Measurements from ENCODE around the gene SND1.

SND1 gene

DNA sequence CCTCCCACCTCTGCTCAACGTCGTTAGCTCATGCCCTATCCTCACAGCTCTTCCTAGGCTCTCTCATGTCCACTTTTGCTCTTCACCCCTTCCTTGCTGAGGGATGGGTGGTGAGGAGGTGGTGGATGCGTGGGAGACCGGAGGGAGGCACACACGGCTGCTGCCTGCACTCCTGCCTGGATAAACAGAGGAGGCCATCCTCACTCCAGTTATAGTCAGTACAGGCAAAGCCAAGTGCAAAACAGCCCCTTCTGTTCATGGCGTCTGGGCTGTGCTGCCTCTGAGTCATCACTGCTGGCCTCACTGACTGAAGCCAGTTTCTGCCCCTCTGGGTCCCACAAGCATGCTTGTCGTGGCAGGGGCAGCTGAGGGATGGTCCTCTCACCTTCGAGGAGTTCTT is 411.1 kb downstream of the SND1 start:
- no peak for DNase-seq

DNA sequence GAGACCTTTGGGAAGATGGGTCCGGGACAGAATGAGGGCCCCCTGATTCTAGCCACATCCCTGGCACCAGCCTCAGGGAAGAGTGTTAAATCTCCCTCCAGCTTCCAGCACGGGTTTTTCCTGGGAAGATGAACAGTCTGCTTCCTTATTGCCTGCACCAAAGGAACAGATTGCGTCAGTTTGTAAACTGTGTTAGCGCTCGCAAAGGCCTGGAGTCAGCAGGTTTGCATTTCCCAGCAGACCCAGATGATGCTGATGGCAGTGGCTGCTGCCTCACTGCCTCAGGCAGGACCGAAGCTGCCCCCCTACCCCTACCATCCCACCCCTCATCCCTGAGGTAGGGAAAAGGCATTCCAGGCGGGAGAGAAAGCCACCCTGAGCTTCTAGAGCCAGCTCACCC is 413.9 kb downstream of the SND1 start:
- no peak for DNase-seq

DNA sequence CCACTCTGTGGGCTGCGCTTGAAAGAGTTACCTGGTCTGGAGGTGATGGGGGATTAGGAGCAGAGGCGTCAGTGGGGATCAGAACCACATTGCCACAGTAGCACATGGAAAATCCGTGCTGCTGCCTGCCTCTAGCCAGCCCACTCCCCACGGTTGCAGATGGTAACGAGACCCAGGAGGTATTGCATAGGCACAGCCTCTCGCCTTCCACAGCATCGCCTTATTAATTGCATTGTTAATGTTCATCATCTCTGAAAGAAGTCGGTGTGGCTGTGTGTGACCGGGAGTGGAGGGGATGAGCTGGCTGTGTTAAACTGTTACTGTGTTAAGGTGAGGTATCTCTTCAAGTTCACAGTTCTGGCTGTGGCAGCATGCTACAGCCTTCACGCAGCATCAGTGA is 414.4 kb downstream of the SND1 start:
- DNase-seq, result no peak

DNA sequence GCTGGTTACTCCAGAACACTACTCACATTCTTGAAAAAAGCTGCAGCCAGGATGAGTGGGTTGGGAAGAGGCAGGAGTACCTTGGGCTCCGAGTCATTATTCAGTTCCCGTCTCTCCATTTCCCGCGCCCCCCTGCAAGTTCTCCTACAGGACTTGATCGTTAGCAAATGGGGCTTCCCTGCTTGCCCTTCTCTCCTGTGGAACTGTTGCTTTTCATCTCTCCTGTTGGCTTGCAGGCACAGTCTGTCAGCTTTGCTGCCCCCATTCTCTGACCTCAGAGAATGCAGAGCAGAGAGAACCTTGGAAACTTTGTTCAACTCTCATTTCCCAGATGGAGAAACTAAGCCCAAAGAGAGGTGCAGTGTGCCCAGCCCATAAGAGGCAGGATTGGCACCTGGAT is 414.9 kb downstream of the SND1 start:
- DNase-seq, result no peak

DNA sequence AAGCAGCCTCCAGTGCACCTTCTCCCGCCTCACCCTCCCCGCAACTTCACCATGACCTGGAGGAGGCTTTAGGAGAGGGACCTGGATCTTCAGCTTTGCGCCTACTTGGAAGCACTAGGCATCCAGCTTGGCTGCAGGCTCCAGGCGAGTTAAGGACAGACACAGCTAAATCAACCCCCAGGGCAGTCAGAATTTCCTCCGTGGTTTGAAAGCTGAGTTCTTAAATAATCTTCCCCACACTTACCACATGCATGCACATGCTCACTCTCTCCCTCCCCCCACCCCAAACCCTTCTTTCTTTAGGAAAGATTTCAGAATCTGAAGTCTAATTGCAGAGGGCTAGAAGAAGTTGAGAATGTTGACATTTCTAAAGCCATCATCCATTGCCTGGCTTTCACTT is 416.0 kb downstream of the SND1 start:
- no peak for DNase-seq

DNA sequence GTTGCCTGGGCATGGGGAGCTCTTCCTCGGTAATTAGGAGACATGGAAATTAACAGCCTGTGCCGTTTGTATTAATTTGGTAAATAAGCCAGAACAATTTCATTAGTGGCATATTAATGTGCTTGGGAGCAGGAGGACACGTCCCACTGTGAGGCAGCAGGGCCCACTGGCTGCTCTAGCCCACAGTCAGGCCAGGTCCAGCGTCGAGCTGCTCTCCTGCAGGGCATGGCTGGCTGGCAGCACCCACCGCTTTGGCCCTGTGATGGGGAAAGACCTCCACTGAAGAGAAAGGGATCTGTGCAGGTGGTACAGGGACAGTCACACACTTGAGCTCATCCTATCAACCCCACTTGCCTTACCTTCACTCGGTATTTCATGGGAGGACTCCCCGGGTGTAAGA is 416.8 kb downstream of the SND1 start:
- no peak for DNase-seq

DNA sequence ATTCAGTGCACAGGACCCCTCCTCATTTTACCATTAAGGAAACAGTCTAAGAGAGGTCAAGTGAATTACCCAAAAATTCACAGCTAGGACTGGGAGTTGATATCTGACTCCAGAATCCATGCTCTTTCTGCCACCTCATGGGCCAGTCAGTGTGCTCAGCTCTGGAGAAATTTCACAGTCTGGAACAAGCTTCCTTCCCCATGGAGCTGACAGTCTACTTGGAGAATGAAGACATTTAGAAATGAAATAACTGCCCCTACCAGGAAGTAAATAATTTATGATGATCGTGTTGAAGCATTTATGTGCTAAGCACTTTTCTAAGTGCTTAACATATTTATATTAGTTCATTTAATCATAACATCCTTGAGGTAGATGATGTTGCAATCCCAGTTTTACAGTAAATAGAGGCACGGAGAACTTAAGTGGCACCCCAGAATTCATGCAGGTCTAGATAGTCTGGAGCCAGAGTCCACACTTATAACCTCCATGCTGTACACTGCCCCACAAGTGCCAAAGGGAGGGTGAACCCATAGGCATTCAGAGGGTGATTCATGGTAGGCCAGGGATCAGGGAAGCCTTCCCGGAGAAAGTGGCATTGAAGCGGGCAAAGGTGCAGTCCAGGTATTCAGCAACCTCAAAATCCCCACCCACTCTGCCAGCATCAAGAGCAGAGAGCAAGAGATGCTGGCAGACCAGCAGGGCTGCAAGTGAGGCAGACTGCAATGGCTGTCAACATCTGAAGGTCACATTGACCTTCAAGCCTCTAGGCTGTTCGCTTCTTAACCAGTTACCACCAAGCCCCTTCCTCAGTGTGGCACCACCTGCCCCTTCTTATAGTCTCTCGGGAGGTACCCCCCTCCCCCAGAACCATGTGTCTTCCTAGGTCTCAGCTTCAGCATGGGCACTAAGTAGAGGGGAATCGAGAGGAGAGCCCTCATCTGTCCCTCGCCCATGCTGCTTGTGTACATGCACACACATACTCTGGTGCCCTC is 417.7 kb downstream of the SND1 start:
- no peak for DNase-seq

DNA sequence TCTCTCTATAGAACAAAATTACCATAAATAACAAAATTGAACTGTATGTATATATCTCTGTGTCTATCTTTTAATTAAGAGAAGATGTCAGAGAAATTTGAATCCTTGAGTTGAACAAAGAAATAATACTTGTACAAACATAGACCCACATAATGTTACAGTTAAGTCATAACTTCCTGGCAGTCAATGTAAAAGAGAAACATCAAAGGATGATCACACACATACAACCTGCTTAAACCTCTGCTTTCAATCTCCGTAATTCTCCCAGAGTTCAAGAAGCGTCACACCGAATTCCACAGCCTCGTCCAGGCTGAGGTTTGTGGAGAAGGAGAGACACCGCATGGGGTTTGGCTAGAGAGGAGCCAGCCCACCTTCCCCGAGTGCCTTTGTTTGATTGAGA is 419.4 kb downstream of the SND1 start:
- DNase-seq, result no peak

DNA sequence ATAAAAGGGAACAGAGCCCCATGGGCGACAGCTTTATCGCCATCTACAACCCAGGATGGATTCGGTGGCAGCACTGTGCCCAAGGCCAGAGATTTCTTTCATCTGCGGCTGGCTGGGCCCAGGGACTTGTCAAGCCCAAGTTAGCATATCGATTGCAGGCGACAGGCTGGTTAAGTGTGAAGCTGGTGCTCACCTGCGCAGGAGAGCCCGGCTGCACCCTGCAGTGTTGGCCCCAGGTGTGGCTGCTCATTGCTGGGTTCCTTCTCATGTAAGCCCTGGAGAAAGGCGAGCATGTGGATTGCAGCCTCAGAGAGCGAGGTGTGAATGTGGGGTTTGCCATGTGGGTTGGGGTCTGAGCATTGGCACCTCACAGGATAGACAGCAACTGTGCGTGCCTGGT is 419.8 kb downstream of the SND1 start:
- no peak for DNase-seq

DNA sequence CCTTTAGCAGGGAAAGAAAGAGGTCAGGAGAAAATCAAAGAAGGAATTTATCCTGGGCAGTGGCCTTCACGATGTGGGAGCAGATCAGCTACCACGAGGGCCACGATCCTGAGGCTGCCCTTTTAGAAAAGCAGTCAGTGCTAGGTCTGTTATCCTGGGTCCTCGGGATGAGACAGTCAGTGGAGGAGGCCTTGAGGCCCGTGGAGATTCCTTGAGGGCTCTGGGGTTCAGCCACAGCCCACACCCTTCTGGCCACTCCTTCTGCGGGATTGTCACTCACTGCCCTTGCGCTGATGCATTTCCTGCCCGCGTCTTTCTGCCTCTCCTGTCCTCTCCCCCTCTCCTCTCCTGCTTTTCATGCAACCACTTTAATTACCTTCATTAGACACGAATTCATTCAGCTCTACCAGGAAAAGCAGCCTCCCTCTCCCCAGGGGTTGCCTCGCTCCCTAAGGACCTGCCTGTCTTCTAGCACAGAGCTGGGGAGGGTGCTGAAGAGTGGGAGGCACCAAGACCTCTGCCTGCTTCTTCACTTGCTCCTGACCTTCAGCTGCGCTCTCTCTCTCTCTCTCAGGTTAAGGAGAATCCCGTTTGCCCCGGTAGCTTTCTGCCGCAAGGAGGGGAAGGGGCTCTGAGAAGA is 421.8 kb downstream of the SND1 start:
- no peak for DNase-seq

DNA sequence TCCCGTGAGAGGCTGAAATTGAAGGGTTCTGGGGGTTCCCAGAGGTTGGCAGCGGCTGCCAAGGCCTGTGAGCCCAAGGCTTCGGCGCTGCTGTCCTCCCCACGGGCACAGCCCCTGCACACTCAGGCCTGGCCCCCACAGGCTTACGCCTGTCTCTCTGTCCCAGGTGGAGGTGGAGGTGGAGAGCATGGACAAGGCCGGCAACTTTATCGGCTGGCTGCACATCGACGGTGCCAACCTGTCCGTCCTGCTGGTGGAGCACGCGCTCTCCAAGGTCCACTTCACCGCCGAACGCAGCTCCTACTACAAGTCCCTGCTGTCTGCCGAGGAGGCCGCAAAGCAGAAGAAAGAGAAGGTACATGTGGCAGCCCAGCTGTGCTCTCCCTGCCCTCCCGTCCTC is 422.3 kb downstream of the SND1 start:
- no peak for DNase-seq

DNA sequence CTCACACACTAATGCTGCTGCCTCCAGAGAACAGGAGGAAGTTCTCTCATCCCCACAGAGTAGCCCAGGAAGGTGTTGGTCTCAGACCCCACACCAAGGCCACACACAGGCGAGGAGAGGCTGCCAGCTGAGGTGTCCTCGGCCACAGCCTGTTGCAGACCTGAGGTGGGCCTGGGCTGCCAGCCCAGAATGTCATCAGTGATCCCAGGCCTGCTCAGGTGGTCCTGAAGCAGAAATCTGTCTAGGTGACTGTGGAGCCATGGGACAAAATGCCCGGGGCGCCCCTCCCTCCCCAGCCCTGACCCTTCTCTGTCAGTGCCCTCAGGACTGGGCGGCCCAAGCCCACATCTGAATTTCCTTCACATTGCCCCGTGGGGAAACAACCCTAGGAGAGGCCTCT is 422.7 kb downstream of the SND1 start:
- DNase-seq, result no peak

DNA sequence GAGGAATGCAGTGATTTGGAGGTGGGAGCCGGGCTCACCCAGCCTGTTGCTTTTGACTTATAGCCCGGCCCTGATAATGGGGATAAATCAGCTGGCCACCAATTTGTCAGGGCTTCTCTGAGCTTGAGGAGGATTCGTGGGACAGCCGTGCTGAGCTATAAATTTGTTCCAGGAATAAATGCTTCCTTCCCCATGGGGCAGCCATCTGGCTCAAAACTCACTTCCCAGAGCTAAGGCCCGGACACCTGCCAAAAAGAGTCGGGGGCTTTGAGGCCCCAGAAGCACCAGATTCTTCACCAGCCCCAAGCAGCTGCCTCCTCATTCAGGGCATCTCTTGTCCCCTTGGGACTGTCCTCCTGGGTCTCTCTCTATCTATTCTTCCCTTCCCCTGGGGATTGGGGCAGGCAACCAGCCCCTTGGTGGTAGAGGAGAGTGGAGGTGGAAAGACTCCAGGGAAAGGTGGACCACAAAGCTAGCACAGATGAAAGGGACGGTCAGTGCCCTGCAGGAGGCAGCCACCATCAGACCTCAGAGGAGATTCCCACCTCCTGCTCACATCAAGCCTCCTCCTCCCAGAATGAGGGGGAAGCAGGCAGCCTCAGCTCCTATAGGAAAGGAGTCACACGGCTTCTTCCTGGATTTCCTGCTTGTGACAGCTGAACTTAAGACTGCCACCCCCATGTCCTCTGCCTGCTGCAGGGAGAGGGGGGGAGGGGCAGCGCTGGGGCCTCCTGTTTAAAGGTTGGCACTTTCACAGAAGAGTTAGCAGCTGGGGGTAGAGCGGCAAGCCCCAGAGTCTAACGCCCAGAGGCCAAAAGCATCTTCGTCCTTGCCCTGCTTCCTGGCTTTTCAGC is 423.5 kb downstream of the SND1 start:
- DNase-seq, result no peak

DNA sequence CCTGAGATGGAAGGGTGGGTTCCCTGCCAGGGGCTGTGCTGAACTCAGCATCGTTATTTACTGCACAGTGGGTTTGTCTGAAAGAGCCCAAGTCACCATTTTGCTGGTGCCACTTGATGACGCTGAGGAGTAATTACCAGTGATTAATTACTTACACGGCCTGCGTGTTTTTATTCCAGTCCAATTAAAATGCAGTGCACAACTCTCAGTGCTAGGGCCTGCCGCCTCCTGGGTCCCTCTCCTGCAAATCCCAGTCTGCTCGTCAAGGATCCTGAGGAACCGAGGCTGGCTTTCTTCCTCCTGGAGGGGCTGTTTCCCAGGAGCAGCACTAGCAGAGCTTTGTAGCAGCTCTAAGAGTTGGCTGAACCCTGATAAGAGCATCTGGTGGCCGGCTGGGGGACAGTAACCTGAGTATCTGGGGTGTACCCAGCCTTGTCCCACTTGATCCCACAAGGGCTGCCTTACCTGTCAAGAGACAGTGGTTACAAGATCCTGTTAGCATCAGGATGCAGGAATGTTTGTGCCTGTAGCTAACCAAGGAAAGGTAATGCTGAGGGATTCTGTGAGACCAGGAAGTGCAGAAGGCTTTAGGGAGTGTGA is 424.3 kb downstream of the SND1 start:
- DNase-seq, result no peak

DNA sequence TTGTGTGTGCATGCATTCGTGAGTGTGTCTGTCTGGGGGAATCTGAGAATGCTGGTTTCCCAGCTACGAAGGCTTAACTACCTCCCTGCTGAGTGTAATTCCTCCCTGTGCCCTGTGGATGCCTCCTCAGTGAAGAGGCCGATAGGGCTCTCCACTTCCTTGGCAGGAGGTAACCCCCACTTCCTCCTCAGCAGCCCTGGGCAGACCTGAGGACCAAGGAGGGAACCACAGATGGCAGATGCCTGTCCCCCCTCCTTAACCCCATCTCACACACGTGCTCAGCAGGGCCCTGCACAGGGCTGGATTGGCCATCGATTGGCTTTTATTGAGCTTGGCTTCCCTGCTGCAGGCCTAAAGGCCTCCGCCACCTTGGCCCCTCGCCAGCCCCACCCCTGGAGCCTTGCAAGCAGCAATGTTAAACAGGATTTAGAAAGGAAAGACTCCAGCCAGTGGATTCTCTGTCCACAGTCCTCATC is 424.8 kb downstream of the SND1 start:
- no peak for DNase-seq

DNA sequence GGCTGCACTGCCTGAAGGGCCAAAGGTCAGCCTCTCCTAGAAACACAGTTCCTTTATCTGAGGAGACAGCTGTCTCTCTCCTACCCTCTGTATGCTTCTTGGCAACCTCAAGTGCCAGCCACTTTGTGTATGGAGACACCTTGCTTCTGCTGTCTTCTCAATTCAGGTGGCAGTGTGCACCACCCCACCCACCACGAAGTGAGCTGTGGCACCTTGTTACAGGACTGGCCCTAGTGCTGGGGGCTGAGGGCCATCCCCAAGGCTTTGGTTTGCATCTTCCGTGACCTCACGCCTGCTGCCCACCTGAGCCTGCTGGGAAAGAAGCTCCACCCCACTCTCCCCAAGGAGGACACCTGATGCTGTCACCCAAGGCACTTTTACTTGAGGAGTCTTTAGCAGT is 426.3 kb downstream of the SND1 start:
- no peak for DNase-seq

DNA sequence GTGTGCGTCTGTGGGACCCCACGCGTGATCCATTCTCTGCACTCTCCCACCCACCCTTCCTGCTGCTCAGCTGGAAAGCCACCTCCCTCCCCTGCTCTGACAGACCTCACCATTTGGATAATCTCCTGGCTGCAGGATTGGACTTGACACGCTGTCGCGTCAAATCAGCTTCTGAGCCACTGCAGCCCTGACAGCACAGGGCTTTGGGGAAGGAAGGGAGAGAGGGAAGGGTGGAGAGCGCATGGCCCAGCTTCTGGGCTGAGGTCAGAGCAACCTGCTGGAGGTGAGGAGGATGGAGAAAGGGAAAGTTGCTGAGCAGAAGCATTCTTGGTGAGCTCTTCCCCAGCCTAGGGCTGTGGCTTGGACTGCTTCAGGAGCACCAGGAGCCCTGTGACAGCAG is 428.2 kb downstream of the SND1 start:
- no peak for DNase-seq

DNA sequence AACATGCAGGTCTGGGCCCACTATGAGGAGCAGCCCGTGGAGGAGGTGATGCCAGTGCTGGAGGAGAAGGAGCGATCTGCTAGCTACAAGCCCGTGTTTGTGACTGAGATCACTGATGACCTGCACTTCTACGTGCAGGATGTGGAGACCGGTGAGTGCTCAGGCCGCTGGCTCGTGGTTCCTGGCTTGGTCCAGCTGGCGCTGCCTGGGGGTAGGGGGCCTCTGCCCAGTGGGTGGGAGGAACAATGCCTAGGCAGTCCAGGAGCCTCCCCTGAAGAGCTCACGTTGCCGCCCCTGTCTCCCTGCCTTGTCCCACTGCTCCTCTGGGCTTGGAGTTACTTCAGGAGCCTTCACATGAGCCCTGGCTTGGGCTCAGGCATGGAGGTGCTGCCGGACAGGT is 429.4 kb downstream of the SND1 start:
- no peak for DNase-seq

DNA sequence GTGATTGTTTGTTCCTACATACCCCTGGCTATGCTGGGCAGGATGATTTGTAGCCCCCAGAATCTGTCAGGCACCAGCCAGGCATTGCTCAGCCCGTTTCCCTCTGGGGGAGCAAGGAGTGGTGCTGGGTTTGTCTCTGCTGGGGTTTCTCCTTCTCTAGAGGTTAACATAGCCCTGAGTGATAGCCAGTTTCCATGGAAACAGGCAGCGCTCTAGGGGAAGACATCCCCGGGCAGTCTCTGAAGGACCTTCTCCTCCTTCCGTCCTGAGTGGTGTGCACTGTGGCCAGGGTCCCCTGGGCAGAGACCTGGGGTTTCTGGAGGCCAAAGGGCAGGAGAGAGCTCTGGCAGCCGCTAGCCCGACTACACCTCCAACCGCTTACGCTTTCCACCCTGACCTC is 429.8 kb downstream of the SND1 start:
- DNase-seq, result no peak

DNA sequence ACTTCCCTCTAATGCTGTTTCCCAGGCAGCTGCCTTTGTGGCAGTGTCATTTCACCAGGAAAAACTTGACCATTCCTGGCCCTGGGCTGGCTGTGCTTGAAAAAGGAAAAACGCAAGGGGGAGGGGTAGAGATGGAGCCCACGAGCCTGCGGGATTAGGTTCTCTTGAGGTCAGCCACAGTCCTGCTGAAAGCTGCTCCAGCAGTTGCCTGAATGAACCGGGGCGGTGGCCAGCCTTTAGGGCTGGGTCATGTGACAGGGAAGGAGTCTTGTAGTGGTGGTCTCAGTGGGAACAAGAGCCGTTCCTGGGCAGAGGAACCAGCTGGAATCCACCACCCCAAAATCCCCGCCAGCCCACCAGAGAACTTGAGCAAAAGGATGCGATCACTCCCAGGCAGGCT is 430.4 kb downstream of the SND1 start:
- no peak for DNase-seq

DNA sequence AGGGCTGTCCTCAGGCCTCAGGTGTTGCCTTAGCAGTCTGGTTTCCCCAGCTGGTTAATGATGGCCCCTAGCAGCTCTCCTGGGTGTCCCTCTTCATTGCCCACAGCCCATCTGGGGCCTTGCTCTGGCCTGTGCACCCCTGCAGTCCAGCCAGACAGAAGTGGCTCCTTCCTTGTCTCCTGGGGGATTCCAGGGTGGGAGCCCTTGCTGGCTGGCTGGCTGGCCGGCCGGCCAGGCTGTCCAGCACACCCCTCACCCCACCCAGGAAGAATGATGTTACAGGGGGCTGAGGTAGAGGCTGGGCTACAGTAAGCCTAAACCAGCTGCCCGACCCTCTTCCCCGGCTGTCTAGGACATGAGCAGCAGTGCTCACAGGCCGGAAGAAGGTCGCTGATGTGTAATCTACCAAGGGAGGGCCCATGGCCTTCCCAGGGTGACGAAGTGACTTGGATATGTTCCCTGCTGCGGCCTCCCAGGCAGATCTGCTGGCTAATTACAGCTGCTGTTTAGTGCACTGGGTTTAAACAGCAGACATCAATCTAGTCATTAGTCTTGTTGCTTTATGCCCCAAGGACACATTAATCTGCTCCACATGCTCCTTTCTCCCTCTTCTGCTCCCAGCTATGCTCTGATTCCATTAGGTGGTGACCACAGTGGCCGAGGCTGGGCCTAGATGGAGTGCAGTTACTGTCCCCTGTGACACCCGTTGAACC is 433.1 kb downstream of the SND1 start:
- no peak for DNase-seq

DNA sequence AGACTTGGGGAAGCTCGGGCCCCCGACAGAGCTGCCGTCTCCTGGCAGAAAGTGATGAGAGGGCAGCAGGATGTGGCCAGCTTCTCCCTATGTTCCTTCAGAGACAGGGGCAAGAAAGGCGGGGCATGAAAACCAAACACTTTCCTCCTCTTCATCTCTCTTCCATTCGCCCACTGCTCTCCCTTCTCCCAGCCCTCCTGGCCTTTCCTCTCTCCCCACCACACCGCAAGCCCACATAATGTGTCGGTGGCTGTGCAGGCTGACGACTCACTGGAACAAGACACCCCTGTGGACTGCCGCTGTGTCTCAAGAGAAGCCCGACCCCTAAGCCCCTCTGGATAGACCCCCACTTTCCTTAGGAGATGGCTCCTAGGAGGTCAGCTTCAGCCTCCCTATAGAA is 438.5 kb downstream of the SND1 start:
- no peak for DNase-seq

Data from NCI-H2029 treated with DMSO at 0.1 percent for 48 hours (cell line).